HG02870 (cell line): ENCODE data around the gene PIEZO2.
"Not testable (repeated sequence)": the region's sequence is repeated elsewhere in the genome, so short reads cannot be mapped to it uniquely, and the experiment has no call there.

Experiments used
- ATAC-seq: cut with Tn5 transposase; IDR thresholded peaks from one replicate; pipeline ENCODE4 v1.9.1; 2021; ENCODE audit warnings: mild to moderate bottlenecking, moderate library complexity; ENCODE audit not compliant: unreplicated experiment

PIEZO2 gene

DNA sequence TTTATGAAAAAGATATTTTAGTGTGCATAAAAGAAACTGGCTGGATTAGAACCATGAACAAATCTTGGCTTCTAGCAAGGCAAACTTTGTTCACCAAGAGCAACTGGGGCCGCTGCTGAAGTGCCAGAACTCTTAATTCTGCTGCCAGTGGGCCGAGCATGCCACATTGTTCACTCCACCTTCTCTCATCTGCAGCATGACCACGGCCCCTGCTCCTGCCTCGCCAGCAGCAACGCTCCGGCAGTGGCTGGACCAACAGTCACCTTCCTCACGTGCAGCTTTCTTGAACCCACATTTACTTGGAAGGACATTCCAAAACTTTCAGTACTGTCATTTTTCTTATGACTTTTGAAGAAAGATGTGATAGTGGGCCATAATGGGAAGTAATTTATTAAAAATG lies 213.8 kb downstream of the PIEZO2 start:
- ATAC-seq: no peak

DNA sequence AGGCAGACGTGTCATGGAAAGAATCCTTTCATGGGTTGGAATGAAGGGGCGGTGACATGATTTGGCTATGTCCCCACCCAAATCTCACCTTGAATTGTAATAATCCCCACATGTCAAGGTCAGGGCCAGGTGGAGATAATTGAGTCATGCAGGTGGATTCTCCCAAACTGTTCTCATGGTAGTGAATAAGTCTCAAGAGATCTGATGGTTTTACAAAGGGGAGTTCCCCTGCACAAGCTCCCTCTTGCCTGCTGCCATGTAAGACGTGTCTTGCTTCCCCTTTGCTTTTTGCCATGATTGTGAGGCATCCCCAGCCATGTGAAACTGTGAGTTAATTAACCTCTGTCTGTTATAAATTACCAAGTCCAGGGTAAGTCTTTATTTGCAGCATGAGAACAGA lies 215.7 kb downstream of the PIEZO2 start:
- not testable (repeated sequence) for ATAC-seq

DNA sequence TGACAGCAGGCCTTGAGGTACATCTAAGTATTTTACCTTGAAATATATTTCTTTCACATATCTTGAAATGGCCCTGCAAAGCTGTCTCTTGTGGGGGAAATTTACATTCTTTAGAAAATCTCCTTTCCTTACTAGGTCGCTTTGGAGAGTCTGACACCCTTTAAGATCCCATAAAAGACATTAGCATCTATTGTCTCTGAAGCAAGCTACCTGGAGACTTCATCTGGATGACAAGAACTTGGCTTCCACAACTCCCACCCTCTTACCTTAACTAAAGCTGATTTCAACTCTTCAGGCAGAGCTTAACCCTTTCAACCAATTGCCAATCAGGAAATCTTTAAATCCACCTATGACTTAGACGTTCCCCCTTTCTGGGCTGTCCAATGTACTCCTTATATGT lies 219.3 kb downstream of the PIEZO2 start:
- ATAC-seq: no peak

DNA sequence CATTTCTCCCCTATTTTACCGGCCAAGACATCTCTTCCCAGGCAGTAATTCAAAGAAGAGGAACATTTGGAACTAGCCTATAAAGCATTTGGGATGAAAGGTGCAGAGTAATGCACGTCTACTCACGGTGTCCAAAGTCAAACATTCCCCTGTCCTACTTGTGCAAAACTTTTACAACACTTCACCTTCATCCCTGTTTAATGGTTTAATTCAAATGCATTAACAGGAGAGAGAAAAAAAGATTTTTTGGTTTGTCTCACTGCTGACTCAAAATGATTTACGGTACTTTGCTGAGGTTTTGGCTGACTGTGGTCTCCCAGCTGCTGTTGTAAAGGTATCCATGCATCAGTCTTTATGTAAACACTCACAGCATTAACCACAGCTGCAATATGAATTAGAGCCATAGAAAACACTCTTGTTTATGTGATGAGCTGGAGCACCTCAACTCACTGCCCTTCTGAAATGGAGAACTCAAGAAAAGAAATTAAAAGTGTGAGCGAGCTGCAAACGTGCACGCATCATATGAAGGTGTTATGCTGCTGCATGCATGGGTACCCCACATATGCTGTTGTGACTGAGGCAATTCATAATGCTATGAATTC lies 220.5 kb downstream of the PIEZO2 start:
- ATAC-seq: peak; percentile 70

DNA sequence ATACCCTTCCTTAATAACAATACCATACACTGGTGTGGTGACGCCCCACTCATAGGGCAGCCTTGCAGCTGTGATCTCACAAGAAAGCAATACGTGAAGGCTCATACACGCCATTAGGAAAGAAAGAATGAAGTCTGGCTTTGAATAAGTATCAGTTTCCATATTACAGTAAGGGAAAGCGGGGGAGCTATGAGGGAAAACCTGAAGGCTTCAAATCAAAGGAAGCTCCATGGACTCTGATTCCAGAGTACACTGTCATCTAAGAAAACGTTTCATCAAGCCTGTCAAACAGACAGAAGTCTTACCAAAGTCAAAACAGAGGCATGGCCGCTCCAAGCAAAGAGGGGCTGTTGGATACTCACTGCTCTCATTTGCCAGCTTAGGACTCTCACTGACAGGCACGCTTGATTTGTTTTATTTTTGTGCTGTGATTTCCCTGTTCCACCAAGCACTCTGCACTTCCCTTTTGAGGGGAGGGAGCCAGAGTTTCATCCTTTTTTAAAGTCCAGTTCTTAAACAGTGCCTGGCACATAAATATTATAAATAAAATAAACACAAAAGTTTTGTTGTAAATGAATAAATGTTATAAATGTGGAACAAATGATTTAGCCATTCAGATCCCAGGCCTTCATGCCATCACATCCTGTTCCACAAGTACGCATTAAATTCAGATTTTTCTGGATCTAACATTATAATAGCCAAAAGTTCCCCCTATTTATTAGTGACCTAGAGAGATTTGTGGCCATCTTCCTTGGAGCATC lies 221.2 kb downstream of the PIEZO2 start:
- peak; percentile 72 for ATAC-seq

DNA sequence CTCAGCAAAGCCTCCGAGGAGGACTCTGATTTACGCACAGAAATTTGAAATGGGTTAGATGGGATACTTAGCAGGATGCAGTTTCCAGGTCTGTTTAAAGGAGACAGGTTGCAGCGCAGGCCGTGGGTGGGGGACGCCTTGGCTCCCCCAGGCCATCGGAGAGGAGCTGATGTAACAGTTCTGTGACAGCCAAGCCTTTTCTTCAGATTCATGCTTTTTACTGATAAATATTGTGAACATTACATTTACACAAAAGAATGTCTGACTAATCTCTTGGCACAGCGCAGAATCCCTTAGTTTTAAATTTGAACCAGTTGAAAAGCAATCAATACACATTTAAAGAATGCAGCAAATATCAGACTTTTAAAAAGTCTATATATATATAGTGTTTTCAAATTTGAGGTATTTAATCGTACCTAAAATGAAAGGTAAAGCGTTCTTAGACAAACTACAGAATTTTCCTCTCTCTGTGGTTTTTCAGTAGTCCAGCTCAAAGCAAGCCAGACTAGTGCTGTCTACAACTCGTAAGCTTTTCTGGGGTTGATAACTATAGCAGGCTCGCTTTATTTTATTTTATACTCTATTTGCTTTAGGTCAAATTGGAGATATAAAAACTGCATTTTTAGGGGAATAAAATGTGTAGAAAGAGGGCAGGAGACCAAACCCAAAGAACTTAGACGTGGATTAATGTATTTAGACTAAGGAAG lies 221.9 kb downstream of the PIEZO2 start:
- ATAC-seq: no peak

DNA sequence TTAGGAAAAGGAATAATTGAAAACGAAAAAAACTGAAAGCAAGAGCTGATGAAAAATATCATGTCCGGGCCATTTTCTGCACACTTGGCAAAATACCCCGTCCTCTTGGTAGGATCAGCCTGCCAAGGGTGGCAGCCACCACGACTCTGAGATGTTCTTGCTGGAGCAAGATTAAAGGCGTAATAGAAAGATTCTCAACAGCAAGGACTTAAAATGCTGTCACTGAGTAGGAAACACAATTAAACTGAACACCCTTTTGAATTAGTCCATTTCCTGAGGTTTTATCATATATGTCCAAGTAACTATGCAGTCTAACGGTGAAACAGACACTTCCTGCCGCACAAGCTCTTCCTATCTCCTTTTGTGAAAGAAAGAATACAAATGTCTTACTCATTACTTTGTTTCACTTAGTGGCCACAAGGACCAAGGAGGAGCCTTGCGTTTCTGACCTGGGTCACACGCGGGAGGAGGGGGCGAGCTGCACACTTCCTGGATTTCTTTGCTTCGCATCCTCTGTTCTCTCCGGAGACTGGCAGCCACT lies 222.7 kb downstream of the PIEZO2 start:
- no peak for ATAC-seq

DNA sequence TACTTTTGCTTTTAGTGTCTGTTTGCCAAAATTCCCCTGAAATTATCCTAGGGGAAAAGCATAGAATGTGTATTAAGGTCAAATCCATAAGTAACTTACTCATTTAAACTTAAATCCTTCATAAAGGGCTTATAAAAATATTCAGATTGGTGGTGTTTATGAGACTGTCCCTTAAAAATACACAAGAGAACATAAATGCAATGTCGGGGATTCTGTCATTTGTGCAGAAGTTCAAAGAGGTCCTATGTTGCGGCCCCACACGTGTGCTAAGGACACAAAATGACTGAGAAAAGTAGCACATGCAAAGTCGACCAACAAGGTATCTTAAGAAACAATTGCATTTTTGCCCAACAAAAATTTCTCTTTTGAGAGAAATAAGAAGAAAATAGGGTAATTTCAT lies 225.1 kb downstream of the PIEZO2 start:
- ATAC-seq: no peak

DNA sequence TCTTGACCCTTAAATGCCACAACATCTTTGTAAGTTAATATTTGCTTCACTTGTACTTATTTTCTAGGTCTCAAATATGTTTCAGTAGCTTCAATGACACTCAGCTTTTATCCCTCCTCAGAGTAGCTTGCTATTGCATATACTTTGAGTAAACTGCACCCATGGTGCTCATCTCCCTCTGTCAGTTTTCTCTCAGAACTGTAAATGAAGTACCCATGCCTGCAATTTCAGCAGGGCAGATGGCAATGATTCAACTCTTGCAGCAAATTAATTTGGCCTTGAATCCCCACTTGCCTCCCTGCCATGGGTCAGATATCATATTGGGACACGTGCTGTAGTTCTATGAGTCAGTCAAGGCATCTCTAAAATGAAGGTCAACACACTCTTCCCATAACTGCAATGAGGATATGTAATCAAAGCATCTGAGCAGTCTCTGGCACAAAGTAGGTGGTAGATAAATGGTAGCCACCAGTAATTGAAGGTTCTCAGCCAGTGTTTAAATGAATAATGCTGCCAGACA lies 225.8 kb downstream of the PIEZO2 start:
- no peak for ATAC-seq

DNA sequence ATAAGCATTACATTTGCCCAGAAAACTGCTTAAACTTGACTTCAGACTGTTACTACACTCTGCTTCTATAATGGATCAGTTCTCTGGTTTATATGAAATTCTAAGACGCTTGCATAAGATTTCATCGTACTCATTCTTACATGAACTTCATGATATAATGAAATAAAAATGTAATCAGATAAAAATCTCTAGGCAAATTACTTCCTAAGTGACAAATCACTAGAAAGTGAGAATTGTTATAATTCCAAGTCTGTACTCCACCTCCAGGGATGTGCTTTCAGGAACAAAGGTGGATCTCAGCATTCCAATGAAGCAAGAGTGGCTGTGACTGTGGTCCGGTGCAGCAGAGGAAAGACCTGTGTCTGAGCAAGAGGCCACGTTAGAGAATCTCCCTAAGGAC lies 226.2 kb downstream of the PIEZO2 start:
- no peak for ATAC-seq

DNA sequence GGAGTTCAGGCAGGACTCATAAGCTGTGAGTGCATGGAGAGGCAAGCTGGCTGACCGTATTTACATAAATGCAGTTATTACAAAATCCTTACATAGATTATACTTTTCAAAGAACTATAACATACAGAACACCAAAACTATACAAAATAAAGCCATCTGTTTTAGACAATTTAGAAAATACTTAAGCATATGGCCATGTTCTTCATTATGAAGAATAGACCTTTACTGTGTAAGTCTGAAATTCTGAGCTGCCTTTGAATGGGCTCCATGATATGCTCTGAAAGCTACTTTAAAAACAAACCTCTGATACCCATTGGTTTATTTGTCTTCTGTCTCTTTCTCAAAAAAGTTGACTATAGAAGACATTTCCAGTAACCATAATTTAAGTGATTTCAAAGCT lies 226.7 kb downstream of the PIEZO2 start:
- not testable (repeated sequence) for ATAC-seq

DNA sequence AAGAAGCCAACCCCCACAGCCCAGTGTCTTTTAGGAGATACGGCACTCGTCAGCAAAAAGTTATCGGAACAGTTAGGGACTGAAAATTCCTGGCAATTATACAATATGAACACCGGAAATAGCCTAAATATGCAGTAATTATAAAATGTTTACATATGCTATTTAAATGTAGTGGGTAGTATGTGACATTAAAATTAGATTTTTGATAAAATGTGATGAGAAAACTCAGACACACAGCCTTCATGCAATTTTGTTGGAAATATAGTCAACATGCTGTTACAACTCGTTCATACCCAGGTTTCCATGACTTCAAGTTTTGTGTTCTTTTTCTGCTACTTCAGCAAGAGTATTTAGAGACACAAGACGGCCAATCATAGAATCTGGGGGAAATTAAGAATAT lies 229.1 kb downstream of the PIEZO2 start:
- ATAC-seq: not testable (repeated sequence)

DNA sequence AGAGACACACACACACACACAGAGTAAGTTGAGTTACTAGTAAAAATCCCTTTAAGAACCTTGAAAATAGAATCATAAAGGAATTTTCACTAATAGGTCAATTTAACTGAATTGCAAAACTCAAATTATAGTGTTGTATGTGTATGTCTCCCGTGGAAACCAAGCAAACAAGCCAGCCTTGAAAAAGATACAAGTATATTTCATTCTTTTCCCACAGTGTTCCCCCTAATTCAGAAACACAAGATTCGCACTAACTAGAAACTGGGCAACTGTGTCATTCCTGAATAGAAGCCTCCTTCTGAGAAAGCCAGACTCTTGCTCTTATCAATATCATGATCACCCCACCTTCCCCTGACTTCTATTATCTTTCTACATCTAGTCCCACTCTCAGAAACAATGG lies 229.5 kb downstream of the PIEZO2 start:
- no peak for ATAC-seq

DNA sequence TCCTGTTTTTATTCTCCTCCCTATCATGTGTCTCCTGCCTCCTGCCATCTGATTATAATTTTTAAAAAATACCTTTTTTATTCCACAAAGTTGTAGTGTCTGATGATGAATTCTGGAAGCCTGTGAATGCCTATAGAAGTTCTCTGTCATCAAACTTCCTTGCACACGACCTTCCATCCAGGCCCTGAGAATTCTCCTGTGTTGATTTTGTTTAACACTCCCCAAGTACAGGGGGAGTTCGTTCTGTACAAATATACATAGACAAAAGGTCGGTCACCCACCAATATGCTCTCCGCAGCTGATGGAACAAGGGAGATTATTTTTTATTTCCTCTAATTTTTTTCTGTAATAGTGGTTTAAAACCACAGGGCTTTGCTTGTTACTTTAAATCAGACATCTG lies 232.5 kb downstream of the PIEZO2 start:
- ATAC-seq: no peak

DNA sequence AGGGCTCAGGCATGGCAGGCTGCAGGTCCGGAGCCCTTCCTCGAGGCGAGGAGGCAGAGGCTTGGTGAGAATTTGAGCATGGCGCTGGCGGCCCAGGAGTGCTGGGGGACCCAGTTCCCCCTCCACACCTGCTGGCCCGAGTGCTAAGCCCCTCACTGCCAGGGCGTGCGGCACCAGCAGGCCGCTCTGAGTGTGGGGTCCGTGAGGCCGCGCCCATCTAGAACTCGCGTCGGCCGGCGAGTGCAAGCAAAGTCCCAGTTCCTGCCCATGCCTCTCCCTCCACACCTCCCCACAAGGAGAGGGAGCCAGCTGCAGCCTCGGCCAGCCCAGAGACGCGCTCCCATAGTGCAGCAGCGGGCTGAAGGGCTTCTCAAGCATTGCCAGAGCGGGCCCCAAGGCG lies 233.0 kb downstream of the PIEZO2 start:
- no peak for ATAC-seq

DNA sequence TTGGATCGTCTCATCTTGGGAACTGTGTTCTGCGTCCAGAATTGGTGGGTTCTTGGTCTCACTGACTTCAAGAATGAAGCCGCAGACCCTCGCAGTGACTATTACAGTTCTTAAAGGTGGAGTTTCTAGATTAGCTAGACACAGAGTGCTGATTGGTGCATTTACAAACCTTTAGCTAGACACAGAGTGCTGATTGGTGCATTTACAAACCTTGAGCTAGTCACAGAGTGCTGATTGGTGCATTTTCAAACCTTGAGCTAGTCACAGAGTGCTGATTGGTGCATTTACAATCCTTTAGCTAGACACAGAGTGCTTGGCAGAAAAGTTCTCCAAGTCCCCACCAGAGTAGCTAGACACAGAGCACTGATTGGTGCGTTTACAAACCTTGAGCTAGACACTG lies 233.6 kb downstream of the PIEZO2 start:
- ATAC-seq: not testable (repeated sequence)

DNA sequence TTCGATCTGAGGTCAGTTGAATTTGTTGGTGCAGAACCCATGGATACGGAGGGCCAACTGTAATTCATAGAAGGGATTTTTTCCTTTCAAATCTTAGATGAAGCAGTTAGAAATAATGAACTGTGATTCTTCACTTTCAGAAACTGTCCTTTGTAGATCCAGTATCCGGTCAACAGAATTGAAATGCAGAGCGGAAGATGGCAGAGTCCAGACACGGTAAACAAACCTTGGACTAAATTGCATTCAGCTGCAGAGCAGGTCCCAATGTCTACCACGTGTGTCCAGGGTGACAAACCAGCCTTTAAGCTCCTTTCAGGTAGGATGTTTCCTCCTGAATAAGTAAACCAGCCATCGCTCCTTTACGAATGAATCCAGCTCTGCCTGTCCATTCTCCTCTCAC lies 234.8 kb downstream of the PIEZO2 start:
- not testable (repeated sequence) for ATAC-seq

DNA sequence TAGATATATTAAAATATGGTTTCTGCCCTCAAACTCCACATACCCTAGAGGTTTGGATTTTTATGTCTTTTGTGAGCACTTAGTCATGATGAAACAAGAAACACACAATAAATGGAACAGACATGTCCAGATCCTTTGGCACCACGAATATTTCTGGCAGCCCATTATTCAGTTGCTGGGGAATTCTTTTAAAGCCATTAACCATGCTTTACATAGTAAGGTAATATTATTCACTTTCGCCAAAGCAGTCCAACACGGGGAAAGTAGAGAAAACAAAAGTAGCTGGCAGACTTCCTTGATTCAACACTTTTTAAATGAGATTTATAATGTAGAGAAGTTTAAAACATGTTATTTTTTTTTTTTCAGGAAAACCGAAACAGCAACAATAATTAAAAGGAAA lies 235.4 kb downstream of the PIEZO2 start:
- ATAC-seq: no peak

DNA sequence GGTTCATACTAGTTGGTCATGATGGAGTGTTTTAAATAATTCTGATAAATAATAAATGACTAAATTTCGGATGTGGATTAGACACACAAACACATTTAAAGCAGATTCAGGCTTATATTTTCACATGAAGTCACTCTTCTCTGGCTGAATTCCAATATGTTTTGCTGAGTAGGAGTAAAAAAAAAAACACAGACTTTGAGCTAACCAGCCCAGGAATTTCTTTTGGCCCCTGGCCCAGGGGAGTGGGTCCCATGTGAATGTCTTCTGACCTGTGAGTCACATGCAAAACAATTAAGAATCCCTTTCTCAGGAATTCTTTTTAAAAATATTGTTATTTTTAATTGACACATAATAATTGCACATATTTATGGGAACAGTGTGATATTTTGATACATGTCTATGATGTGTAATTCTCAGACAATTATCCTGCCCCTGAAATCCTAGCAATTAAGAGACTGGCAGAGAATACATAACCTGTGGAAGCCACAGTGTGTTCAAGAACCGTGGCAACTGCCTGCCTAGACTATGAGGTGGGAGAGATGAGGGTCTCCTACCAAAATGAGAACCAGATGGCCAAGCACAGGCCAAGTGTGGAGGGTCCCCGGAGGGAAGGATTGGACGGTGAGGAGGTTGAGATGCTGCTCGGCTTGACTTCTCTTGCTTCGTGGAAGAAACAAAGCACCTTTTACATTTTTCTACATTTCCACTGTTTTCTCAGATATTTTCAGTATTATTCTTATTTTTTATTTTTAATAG lies 236.4 kb downstream of the PIEZO2 start:
- ATAC-seq: no peak

DNA sequence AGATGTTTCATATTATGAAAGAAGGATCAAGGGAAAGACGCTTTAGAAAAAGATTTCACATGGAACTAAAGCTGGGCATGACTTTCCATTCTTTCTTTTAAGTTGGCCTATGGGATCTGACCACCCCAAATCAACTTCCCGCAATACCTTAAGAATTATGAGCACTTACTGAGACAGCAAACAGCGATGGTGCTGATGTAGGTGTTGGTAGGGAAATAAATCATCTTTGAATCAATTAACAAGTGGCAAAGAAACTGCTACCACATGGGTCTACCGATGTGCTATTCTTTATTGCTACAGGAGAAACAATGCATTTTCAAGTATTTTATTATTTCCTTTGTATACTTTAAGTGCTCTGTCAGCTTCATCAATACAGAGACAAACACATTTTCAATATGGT lies 239.6 kb downstream of the PIEZO2 start:
- ATAC-seq: no peak

DNA sequence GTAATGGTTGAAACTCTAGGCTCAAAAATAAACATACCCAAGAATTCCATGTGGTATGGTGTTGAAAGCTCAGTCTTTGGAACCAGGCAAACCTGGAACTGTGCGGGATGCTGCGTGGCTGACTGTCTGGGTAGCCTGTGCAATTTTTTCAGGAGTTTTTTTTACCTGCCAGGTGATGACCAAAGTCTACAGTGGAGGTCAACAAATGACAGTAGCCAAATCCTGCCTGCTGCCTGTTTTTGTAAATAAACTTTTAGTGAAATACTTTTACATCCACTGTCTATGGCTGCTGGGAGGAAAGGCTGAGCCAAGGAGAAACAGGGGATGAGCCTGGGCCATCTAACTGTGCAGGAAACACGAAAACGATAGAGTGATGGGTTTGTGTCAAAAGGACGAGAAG lies 240.6 kb downstream of the PIEZO2 start:
- no peak for ATAC-seq
